Transverse colon (tissue), 3 donors: ENCODE data around the gene KAT6B.

Source experiments
- EP300 ChIP-seq: sonication (generic); formaldehyde crosslinking; IDR thresholded peaks from one replicate; pipeline ENCODE4 v1.6.1; 2017; ENCODE audit warnings: antibody characterized with exemption, low read depth
- POLR2A ChIP-seq: fragments of 450-650 bp; IDR thresholded peaks from one replicate; pipeline ENCODE4 v1.6.1; 2016; ENCODE audit warnings: antibody characterized with exemption, mild to moderate bottlenecking, moderate library complexity
- TF ChIP-seq, protein P1 (sequence below), 5 experiments: fragments of 200-600 bp in 3 of 5; fragments of 450-650 bp in 2 of 5; sonication (generic) in 3 of 5; IDR thresholded peaks; 1 replicate in 2 of 5; 2 replicates in 3 of 5; pipeline ENCODE4 v1.5.1; 2016 to 2017; ENCODE audit warnings: antibody characterized with exemption in 5 of 5, inconsistent platforms in 3 of 5, mild to moderate bottlenecking in 2 of 5, moderate library complexity in 1 of 5

DNA sequence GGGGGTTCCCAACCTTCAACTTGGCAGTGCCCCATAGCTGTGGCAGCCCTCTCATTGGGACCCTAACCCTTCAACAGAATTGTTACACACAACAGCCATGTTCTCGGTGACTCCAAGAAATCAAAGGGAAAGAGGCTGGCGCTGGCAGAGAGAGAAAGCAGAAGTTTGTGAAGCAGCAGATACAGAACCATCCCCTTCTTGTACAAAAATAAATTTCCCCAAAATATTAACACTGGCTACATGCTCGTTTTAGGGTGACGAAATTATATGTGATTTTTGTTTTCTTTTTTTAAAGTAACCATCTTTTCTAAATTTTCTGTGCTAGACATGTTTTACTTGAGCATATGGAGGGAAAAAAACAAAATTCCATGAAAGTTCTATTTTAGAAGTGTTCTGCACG lies 239.9 kb downstream of the KAT6B start:
- TF ChIP-seq, protein P1, sequence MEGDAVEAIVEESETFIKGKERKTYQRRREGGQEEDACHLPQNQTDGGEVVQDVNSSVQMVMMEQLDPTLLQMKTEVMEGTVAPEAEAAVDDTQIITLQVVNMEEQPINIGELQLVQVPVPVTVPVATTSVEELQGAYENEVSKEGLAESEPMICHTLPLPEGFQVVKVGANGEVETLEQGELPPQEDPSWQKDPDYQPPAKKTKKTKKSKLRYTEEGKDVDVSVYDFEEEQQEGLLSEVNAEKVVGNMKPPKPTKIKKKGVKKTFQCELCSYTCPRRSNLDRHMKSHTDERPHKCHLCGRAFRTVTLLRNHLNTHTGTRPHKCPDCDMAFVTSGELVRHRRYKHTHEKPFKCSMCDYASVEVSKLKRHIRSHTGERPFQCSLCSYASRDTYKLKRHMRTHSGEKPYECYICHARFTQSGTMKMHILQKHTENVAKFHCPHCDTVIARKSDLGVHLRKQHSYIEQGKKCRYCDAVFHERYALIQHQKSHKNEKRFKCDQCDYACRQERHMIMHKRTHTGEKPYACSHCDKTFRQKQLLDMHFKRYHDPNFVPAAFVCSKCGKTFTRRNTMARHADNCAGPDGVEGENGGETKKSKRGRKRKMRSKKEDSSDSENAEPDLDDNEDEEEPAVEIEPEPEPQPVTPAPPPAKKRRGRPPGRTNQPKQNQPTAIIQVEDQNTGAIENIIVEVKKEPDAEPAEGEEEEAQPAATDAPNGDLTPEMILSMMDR (IDR thresholded peaks at IDR 0.05) = no peak
- no peak for TF ChIP-seq POLR2A
- TF ChIP-seq EP300 = no peak
